Left lung (tissue), 10 donors: ENCODE data around the gene ZNF483. TPM values are rescaled to one million over a fixed set of nuclear protein-coding genes. Genes with fewer than 3 reads are reported as not detected.

ENCODE experiments used
- ATAC-seq: fragments of 200-7000 bp; cut with Tn5 transposase; one replicate; pipeline ENCODE4 v1.9.1; 2020; ENCODE audit warnings: moderate library complexity
- DNase-seq, 4 donors: peaks; one replicate each; pipeline ENCODE4 v3.0.0-alpha.2; 2013 to 2020
- H3K27ac ChIP-seq, 2 donors: fragments of 200-600 bp; sonication (generic) in 1 of 2; one replicate each; pipeline versions ENCODE4 v1.5.0 to v1.8.0; 2020 to 2021
- H3K27me3 ChIP-seq, 2 donors: fragments of 200-600 bp; sonication (generic) in 1 of 2; one replicate each; pipeline versions ENCODE4 v1.5.0 to v1.8.0; 2020 to 2021
- H3K36me3 ChIP-seq, 2 donors: fragments of 200-600 bp; sonication (generic) in 1 of 2; one replicate each; pipeline versions ENCODE4 v1.5.0 to v1.8.0; 2020 to 2021
- H3K4me1 ChIP-seq, 2 donors: fragments of 200-600 bp; one replicate each; pipeline ENCODE4 v1.8.0; 2021
- H3K4me3 ChIP-seq, 2 donors: fragments of 200-600 bp; sonication (generic) in 1 of 2; one replicate each; pipeline versions ENCODE4 v1.5.0 to v1.8.0; 2020 to 2021; ENCODE audit warnings: mild to moderate bottlenecking in 1 of 2
- H3K9me3 ChIP-seq, 2 donors: fragments of 200-600 bp; sonication (generic) in 1 of 2; one replicate each; pipeline versions ENCODE4 v1.5.0 to v1.8.0; 2020 to 2021
- CTCF ChIP-seq, 2 donors: fragments of 200-600 bp; sonication (generic) in 1 of 2; IDR thresholded peaks; one replicate each; pipeline versions ENCODE4 v1.5.0 to v1.8.0; 2021; ENCODE audit warnings: antibody characterized with exemption in 2 of 2
- intact Hi-C, 2 donors: fragments of 100-400 bp; cut with DNase I; formaldehyde crosslinking; loops; one replicate each; pipeline versions ENCODE4 v1.11.2 to v1.14.2; 2022
- polyA plus RNA-seq, 6 donors: library from polyadenylated mRNA; unstranded; fragments of 120-200 nt; gene quantifications; one replicate each; pipeline ENCODE4 v1.2.1, GENCODE V29; 2013; ENCODE audit not compliant: insufficient read length in 6 of 6
- total RNA-seq, 2 donors: library from RNA; stranded (reverse); fragmentation: NEBNext Ultra II Directional; extraction: Animal tissue kit (Norgen Biotek cat#: 25700); gene quantifications; one replicate each; pipeline ENCODE4 v1.2.1, GENCODE V29; 2021
- donor health status: DM: no; HTN: yes; CAD: no.
- donor health status: DM: no; HTN: no; CAD: no.

Gene ZNF483
- total and polyA plus RNA-seq, 8 donors: 2.1 to 7.5 (median 3.7) TPM

DNA sequence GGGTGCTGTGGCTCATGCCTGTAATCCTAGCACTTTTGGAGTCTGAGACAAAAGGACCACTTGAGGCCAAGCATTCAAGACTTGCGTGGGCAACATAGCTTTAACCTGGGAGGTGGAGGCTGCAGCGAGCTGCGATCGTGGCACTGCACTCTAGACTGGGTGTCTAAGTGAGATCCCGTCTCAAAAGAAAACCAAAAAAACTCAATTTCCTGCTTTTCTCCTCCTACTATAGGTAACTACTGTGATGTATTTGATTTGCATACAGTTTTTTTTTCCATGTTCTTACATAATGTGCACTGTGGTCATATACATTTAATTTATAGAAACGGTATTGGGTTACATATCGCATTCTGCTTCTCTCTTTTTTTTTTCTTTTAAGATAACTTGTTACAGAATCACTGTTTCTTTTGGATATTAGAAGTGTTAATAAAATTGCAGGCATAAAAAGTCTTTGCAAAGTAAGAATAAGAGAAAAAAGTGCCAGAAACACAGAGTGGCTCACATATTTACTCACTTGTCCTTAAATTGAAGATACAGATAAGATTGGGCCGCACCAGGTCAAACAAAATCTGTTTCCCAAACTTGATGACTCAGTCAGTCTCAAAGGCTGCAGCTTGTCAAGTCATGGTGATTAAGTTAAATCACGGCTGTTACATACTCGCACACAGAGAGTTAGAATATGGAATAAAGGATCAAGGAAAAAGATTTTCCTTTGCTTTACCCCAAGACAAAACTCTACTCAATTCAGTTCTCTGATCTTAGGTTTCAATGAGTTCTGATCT, 76.4 kb downstream of the ZNF483 start:
- peak overlapping the region in 1 of 2 donors; percentile 23 for H3K27ac ChIP-seq
- ATAC-seq (no peak), DNase-seq (no peak)
- intact Hi-C loops: no loop called here
- no peak for TF ChIP-seq CTCF (IDR thresholded peaks at IDR 0.05)
- no peak overlapping the region for H3K4me3 ChIP-seq
- peaks cover 0 to 22% of the 10 kb centered on the region in 2 donors for H3K4me1 ChIP-seq
- H3K9me3 ChIP-seq: no peaks in the 10 kb centered on the region
- H3K36me3 ChIP-seq: peaks cover 0 to 6% of the 10 kb centered on the region in 2 donors
- H3K27me3 ChIP-seq: peaks cover 0 to 8% of the 10 kb centered on the region in 2 donors

- ATAC-seq (no peak), DNase-seq (no peak)
- Histone ChIP-seq H3K36me3 (no peaks in the 10 kb centered on the region), H3K4me3 (no peak overlapping the region), H3K4me1 (peaks cover 0 to 13% of the 10 kb centered on the region in 2 donors), H3K9me3 (no peaks in the 10 kb centered on the region), H3K27ac (no peak overlapping the region), H3K27me3 (peaks cover 0 to 14% of the 10 kb centered on the region in 2 donors)
- intact Hi-C loops: no loop called here
- no peak for TF ChIP-seq CTCF (IDR thresholded peaks at IDR 0.05)
These were observed 78.1 kb downstream of the ZNF483 start for GRCh38 chr9:111603041-111603440.

DNA sequence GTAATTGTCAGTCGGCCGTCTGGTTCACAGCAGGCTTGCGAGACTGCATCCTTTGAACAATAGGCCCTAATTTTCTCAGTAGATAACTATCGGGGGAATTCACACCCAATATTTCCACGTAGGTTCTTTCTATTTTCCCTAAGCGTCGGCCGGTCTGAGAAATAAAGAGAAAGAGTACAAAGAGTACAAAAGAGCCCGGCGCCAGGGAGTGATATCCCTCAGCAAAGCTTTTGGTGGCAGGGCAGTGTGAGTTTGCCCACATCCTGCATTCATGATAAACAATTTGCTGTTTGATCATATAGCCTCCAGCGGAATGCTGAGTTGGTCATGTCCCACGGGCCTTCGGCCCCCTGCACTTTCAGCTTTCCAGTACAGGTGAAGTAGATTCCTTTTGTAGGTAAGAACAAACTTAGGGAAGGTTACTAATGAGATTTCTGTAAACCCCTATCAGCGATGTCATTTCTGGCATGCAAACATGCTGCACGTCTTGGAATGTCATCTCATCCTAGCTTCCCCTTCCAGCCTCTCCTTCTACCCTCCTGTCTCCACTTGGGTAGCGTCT, 79.2 kb downstream of the ZNF483 start:
- no peak for ATAC-seq
- Histone ChIP-seq H3K9me3 (no peaks in the 10 kb centered on the region), H3K4me1 (peaks cover 0 to 9% of the 10 kb centered on the region in 2 donors), H3K36me3 (no peaks in the 10 kb centered on the region), H3K27me3 (peaks cover 0 to 14% of the 10 kb centered on the region in 2 donors), H3K27ac (no peak overlapping the region), H3K4me3 (no peak overlapping the region)
- no peak for TF ChIP-seq CTCF (IDR thresholded peaks at IDR 0.05)
- no peak for DNase-seq
- intact Hi-C loops: no loop called here

DNA sequence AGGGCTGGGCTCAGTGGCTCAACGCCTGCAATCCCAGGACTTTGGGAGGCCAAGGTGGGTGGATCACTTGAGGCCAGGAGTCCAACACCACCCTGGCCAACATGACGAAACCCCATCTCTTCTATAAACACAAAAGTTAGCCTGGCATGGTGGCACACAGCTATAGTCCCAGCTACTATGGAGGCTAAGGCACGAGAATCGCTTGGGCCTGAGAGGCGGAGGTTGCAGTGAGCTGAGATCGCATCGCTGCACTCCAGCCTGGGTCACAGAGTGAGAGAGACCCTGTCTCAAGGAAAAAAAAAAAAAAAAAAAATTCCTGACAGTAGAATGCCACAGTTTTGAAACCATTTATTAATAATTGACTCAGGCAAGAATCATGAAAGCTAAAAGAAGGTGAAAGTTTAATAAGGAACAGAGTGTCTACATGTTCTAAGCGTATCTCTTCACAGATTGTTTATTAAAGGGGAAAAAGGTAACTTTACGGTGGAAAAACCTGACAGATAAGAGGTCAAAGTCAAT, 80.1 kb downstream of the ZNF483 start:
- ATAC-seq: no peak
- no peak for DNase-seq
- Histone ChIP-seq H3K27ac (no peak overlapping the region), H3K9me3 (no peaks in the 10 kb centered on the region), H3K36me3 (no peaks in the 10 kb centered on the region), H3K4me1 (peaks cover 0 to 5% of the 10 kb centered on the region in 2 donors), H3K27me3 (peaks cover 0 to 7% of the 10 kb centered on the region in 2 donors), H3K4me3 (no peak overlapping the region)
- no peak for TF ChIP-seq CTCF (IDR thresholded peaks at IDR 0.05)
- intact Hi-C loops: no loop called here

GRCh38 chr9:111610149-111610548, 85.2 kb downstream of the ZNF483 start:
- Histone ChIP-seq H3K27ac (no peak overlapping the region), H3K4me3 (no peak overlapping the region), H3K36me3 (no peaks in the 10 kb centered on the region), H3K27me3 (peaks cover 0 to 15% of the 10 kb centered on the region in 2 donors), H3K4me1 (no peaks in the 10 kb centered on the region), H3K9me3 (no peaks in the 10 kb centered on the region)
- intact Hi-C loops: no loop called here
- TF ChIP-seq CTCF (IDR thresholded peaks at IDR 0.05): no peak
- DNase-seq (no peak), ATAC-seq (no peak)
